ENCODE results near the gene PTPRH.

PTPRH gene

DNA sequence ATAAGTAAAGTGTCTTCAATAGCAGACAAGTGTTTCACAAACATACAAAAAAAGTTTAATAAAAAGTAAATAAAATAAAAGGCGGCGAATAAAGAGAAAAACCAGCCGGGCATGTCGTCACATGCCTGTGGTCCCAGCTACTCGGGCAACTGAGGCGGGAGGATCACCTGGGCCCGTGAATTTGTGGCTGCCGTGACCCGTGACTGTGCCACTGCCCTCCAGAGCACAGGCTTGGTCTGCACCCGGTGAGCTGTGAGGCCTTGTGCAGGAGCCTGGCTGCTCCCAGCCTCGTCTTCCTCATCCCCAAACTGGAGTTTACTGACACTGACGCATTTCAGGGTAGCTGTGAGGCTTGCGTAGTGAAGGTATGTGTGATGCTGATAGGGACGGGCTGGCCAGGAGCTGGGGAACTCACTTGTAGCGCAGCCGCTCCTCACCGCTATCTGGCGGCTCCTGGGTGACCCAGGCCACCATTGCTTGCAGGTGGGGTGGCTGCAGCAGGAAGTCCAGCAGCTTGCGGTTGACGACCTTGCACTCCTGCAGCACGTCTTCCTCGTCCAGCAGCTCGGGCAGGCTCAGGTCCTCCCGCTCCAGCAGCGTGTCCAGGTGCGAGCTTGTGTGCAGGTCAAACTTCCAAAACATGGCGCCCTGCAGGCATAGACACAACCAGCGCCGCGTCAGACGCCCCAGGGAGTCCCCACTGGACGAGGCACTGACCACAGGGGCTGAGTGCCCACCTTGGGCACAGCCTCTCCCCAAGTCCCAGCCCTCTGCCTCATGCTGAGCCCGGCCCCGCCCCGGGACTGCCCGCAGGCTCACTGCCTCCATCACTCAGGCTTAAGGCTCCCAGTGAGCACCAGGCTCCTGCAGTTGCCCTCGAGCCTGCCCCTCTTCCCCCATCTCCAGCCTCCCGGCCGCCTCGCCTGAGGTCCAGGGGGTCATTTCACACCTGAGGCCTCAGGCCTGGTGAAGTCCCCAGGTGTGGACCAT is 37.5 kb upstream of the PTPRH start:
- DNase-seq: no peak

GRCh38 chr19:55245236-55245904 is 36.1 kb upstream of the PTPRH start:
- no peak for DNase-seq

DNA sequence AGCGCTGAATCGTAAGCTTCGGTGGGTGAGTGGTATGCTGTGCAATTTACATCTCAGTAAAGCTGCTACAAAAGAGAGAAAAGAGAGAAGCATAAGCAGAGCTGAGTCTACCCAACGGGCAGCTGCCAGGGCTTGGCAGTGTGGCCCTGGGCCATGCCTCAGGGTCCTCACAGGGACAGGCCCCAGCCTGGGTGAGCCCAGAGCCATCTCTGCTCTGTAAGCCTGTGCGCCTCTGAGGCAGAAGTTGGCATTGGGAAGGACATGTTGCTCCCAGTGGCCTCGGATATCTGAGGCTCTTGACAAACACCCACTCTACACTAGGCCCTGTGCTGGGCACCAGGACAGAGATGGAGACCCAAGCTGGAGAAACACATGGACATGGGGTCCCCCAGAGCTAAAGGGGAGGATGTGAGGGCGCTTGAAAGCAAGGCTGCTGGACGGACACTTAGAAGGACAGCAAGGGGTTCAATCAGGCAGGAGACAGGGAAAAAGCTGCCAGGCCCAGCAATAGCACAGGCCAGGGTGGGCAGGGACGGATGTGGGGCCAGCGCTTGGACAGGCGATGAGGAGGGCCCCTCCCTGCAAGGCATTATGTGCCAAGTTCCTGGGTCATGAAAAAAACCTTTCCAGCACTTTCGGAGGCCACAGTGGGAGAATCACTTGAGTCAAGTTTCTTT is 34.8 kb upstream of the PTPRH start:
- no peak for DNase-seq

GRCh38 chr19:55242517-55242916 is 33.2 kb upstream of the PTPRH start:
- no peak for DNase-seq

GRCh38 chr19:55241935-55242464 is 32.7 kb upstream of the PTPRH start:
- DNase-seq: no peak

DNA sequence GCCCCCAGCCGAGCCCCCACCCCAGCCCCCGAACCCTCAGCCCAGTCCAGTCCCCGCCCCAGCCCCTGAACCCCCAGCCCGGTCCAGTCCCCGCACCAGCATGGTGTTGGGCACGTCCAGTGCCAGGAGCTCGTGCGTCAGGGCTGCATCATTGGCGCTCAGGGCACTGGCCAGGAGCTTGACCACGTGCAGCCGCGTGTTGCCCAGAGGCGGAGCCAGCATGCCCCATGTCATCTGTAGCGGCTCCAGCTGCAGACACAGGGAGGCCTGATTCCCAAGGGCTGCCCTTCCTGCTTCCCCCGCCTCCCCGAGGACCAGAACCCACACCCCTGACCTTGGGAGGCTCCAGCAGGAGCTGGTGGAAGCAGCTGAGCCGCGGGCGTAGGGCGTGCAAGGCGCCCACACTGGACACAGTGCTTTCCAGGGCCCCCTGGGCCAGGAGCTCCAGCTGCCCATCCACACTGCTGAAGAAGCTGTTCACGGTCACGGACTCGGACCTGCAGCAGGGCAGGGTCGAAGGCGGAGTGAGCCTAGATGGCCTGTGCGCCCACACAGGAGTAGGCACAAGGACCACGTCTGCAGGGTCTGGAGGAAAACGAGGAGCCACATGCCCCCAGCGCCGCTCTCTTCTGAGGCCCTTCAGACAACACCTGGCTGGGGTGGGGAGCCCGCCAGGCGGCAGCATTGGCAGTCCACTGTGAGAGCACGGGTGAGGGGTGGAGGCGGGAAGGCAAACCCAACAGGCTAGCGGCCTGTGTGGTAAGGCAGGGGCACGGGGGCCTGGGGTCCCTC is 32.0 kb upstream of the PTPRH start:
- no peak for DNase-seq

DNA sequence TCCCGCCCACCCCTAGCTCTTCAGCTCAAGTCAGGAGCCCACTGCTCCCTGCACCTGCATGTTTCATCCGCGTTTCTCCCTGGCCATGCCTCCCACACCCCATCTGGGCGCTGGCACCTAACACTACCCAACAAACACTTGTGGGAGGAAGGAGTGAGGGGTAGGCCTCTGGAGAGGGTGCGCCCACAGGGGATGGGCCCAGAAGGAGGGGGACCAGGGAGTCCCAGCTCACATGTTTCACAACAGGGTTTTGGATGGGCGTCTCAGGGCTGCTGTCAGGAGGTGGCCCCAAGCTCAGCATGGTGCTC is 31.4 kb upstream of the PTPRH start:
- DNase-seq: no peak

DNA sequence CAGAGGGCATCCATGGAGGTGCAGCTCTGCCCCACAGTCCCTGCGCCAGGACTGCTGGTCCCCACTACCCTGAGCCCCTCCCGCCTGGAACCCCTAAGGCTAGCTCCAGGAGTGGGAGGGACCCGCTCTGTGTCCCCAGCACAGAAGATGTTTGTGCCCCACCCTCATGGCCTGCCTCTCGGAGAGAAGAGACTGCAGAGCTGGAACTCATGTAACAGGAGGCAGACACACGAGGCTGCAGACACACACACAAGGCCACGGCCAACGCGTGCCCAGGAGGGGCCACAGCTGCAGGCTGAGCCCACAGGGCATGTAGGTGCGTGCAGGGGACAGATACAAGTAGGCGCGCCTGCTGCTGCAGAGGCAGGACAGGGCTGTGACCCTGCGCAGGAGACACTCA is 29.7 kb upstream of the PTPRH start:
- DNase-seq: no peak

- no peak for DNase-seq
Measured at GRCh38 chr19:55238030-55238429, 28.7 kb upstream of the PTPRH start.

GRCh38 chr19:55232986-55233385 is 23.7 kb upstream of the PTPRH start:
- no peak for DNase-seq

- DNase-seq: no peak
Measured at GRCh38 chr19:55232286-55232602, 22.9 kb upstream of the PTPRH start.

- no peak for DNase-seq
Measured at GRCh38 chr19:55231391-55232285, 22.3 kb upstream of the PTPRH start.

- no peak for DNase-seq
Measured at GRCh38 chr19:55230780-55231179, 21.5 kb upstream of the PTPRH start.

- no peak for DNase-seq
Measured at GRCh38 chr19:55230329-55230728, 21.0 kb upstream of the PTPRH start.

DNA sequence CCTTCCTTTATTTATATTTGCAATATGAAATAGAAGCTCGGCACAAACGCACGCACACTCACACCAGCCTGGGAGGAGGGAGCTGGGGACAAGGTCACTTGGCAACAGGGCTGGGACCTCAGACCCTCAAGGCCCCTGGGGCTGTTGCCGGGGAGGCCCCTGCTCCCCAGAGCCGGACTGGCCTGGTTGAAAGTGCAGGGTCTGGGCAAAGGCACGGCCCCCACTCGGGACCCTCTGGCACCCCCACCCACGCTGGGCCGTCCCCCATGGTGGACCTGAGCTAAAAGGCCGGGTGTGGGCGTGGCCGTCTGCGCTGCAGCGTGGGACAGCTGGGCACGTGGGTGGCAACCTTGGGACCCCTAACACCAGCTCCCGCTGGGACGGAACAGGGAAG is 20.5 kb upstream of the PTPRH start:
- no peak for DNase-seq

DNA sequence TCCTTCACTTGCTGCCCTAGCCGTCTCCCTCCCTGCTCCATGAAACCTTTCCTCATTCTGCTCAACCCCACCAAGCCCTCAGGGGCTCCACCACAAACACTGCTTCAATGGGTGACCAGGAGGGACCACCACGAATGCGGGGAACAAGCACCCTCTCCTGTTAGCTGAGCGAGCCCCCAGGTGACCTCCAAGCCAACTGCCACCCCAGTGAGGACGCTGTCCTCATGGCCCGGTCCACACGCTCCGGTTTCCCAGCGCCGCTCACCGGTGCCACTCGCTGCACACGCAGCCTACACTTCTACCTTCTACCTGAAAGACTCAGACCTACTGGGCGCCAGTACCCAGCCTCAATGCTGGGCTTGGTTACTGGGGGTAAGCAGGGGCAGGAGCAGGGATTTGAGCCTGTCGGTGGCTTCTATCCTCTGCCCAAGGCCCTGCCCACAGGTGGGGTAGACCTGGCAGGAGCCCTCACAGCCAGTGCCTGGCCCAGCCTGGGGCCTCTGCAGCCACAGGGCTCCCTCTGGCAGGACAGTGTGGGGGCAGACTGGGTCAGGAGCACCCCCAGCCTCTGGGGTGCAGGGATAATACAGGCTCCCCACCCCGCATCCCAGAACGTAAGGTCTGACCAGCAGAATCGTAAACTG is 20.0 kb upstream of the PTPRH start:
- DNase-seq: no peak

GRCh38 chr19:55228403-55229031 is 19.2 kb upstream of the PTPRH start, which contains the start of gene TMEM86B:
Gene TMEM86B (minus strand): TSS chr19:55228763. CDS start chr19:55228741, 22 bp downstream.
- DNase-seq: no peak

DNA sequence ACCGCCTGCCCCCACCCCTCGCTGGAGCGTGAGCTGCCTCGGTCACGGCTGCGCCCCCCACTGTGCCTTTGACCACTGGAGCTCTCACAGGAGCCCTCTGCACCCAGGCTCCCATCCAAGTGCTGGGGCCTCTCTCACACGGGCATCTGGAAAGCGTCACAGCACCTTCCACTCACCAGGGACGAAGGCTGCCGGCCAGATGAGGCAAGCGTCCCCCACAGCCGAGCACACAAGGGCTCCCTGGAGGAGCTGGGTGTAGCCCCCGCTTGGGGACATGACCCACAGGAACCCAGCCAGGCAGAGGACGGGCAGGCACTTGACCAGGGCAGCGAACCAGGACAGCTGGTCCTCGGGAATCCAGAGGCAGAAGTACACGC is 18.7 kb upstream of the PTPRH start:
- DNase-seq: no peak

DNA sequence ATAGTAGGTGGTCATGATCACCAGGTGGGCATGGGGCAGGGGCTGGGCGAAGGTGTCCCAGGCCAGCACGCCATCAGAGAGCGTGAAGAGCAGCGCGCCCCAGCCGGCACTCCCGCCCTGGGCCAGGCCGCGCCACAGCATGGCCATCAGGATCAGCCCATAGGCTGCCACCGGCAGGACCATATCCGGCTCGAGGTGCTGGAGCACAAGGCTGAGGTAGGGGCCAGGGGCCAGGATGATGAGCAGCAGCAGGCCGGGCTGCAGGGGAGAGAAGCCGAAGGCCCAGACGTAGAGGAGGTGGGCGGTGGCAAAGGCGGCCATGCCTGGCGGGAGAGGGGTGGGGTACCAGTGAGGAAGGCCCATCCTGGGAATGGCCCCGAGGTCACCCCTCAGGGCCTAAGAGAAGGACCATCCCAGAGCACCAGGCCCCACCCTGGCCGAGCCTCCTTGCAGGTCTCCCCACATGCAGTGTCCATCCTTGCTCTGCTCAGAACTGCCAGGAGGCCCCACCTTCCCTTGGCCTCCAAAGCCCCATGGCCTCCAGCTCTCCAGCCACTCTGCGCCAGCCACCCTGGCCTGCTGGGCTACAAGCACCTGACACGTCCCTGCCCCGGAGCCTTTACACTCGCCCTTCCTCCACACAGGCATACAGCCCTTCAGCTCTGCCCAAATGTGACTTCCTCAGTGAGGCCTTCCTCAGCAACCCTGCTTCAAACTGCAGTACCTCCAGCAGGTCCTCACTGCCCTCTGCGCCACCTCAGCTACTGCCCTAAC is 18.1 kb upstream of the PTPRH start:
- no peak for DNase-seq

- DNase-seq: no peak
Measured at GRCh38 chr19:55226788-55227187, 17.5 kb upstream of the PTPRH start.
